ENCODE measurements around the gene GPC6. TPM values are rescaled to one million over a fixed set of nuclear protein-coding genes. Genes with fewer than 3 reads are reported as not detected.

Gene GPC6
- total RNA-seq, 2 donors from 2014 or later = 1.6 to 4.0 TPM

DNA sequence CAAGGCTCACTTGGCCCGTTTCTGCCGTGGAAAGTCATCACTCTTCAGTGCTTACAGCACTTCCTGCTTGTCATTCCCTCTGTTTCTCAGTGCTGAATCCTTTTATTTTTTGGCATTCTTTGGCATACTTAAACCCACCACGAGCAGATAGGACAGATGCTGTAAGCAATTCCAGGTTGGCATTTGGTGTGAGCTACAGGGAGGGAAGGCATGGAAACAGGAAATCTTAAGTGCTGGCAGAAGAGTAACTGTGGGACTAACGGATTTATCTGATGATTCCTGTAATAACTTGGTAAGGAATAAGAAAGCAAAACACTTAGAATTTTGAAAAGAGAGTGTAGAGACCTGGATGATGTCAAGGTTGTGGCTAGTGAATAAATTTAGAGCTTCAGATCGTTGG lies 273.4 kb downstream of the GPC6 start:
- no peak for ATAC-seq
- no peak overlapping the region for H3K27ac ChIP-seq
- no peaks in the 10 kb centered on the region for H3K27me3 ChIP-seq
- intact Hi-C loops (cut with DNase I) = no loop called here
- 37 to 48% methylated on average over 5 of the region's 5 CpGs for whole genome bisulfite sequencing, 2 donors
- DNase-seq = no peak
- TF ChIP-seq, protein P1, sequence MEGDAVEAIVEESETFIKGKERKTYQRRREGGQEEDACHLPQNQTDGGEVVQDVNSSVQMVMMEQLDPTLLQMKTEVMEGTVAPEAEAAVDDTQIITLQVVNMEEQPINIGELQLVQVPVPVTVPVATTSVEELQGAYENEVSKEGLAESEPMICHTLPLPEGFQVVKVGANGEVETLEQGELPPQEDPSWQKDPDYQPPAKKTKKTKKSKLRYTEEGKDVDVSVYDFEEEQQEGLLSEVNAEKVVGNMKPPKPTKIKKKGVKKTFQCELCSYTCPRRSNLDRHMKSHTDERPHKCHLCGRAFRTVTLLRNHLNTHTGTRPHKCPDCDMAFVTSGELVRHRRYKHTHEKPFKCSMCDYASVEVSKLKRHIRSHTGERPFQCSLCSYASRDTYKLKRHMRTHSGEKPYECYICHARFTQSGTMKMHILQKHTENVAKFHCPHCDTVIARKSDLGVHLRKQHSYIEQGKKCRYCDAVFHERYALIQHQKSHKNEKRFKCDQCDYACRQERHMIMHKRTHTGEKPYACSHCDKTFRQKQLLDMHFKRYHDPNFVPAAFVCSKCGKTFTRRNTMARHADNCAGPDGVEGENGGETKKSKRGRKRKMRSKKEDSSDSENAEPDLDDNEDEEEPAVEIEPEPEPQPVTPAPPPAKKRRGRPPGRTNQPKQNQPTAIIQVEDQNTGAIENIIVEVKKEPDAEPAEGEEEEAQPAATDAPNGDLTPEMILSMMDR (IDR thresholded peaks at IDR 0.05) = no peak
- no peak for TF ChIP-seq POLR2A (IDR thresholded peaks at IDR 0.05)
- H3K9me3 ChIP-seq = no peaks in the 10 kb centered on the region
- no peaks in the 10 kb centered on the region for H3K36me3 ChIP-seq (replicated peaks in 1 of 2; ENCODE audit: insufficient read depth in 1 of 2, low read depth in 2 of 2)
- no peaks in the 10 kb centered on the region for H3K4me1 ChIP-seq
- H3K4me3 ChIP-seq = no peak overlapping the region

DNA sequence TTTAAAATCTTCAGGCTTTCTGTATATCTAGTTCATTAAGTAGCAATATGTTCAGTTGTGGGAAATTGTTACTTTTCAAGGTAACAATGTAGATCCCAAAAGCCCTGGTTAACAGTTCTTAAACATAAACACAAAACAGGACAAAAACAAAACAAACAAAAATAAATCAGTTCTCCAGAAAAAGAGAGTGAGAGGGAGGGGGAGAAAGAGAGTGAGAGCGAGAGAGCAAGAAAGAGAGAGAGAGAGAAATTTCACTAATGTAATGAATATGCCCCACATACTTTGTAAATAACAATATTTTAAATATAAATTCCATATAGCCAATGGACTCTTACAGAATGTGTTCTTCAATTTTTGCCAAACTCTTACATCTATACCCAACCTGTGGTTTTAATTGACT lies 275.5 kb downstream of the GPC6 start:
- Histone ChIP-seq H3K36me3 (replicated peaks in 1 of 2; ENCODE audit: insufficient read depth in 1 of 2, low read depth in 2 of 2) (no peaks in the 10 kb centered on the region), H3K27ac (no peak overlapping the region), H3K9me3 (no peaks in the 10 kb centered on the region), H3K27me3 (no peaks in the 10 kb centered on the region), H3K4me1 (no peaks in the 10 kb centered on the region), H3K4me3 (no peak overlapping the region)
- TF ChIP-seq, protein P1 (IDR thresholded peaks at IDR 0.05) = no peak
- no peak for TF ChIP-seq POLR2A (IDR thresholded peaks at IDR 0.05)
- intact Hi-C loops (cut with DNase I) = no loop called here
- no peak for DNase-seq
- no peak for ATAC-seq
- WGBS, 2 donors = 67 to 94% methylated on average over 1 of the region's 1 CpG

DNA sequence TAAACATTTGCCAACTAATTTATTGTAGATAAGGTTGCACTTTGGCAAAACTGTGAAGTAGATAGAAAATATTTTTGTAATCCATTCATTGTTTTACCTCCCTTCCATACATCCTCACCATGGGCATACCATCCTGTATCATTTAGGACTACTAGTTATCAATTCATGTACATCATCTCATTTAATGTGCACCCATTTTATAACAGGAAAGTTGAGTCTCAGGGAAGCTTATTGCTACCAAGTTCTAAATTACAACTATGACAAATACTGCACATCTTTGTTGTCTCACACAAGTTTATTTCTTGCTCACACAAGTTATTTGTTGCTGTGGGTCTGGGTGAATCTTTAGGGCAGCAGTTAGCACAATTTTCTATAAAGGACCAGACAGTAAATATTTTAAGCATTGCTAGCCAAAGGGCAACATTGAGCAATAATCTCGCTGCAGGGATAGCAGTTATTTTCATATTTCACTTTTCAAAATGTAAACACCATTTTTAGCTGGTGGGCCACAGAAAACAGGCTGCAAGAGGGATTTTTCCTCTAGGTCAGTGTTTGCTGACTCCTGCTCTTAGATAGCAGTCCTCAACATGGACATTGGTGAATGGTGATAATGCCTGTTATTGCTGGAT lies 276.5 kb downstream of the GPC6 start:
- no peak for TF ChIP-seq POLR2A (IDR thresholded peaks at IDR 0.05)
- TF ChIP-seq, protein P1 (IDR thresholded peaks at IDR 0.05) = no peak
- H3K27me3 ChIP-seq = no peaks in the 10 kb centered on the region
- no peaks in the 10 kb centered on the region for H3K9me3 ChIP-seq
- 74 to 80% methylated on average over 1 of the region's 1 CpG for WGBS, 2 donors
- DNase-seq (no peak), ATAC-seq (no peak)
- no peak overlapping the region for H3K27ac ChIP-seq
- intact Hi-C loops (cut with DNase I) = no loop called here
- H3K36me3 ChIP-seq (replicated peaks in 1 of 2; ENCODE audit: insufficient read depth in 1 of 2, low read depth in 2 of 2) = no peaks in the 10 kb centered on the region
- H3K4me1 ChIP-seq = no peaks in the 10 kb centered on the region
- no peak overlapping the region for H3K4me3 ChIP-seq

DNA sequence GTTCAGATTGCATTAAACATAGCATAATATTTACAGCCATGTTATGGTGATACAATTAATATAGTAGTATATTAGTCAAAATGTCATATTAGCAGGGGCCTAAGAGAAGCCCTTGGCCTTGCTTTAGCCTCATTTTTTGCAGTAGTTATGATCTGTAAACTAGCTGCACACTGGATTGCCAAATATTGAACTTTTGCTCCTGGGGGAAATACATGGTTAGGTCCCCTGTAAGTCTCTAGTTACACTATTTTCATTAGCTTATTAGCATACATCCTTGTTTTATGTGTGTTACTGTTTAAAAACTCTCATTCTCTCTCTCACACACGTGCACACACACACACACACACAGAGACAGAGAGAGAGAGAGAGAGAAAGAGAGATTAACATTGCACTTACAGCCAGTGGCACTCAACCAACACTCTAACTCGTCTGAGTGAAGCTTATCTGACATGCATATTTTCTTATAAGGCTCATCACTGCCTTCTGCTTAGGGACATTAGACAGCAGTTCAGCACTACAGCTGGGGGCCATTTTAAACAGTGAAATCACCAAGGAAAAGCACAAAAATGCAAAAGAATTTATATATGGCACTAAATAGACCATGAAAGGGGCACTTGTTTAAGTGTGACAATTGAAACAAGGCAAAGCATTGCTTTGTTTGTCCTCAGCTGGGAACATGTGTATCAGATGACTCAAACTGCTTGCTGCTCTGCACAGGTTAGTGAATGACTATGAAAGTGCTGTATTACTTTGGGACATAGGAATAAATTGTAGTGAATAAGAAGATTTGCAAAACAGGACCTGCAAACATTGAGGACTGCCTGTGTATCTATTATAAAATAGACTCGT lies 278.7 kb downstream of the GPC6 start:
- Histone ChIP-seq H3K4me1 (no peaks in the 10 kb centered on the region), H3K4me3 (no peak overlapping the region), H3K36me3 (replicated peaks in 1 of 2; ENCODE audit: insufficient read depth in 1 of 2, low read depth in 2 of 2) (no peaks in the 10 kb centered on the region), H3K9me3 (no peaks in the 10 kb centered on the region), H3K27ac (no peak overlapping the region), H3K27me3 (no peaks in the 10 kb centered on the region)
- DNase-seq (no peak), ATAC-seq (no peak)
- intact Hi-C loops (cut with DNase I) = no loop called here
- TF ChIP-seq, protein P1 (IDR thresholded peaks at IDR 0.05) = no peak
- no peak for TF ChIP-seq POLR2A (IDR thresholded peaks at IDR 0.05)
- 48 to 59% methylated on average over 3 of the region's 3 CpGs for WGBS, 2 donors
